ENCODE data around the gene TRIM50.
"Not testable (repeated sequence)": the region's sequence is repeated elsewhere in the genome, so short reads cannot be mapped to it uniquely, and the experiment has no call there.

The TRIM50 gene

GRCh38 chr7:73327922-73328321, at the start of gene TRIM50, which contains the start of gene FKBP6:
Gene TRIM50, minus strand, starts transcription at chr7:73328082. Its CDS starts 3,295 bp downstream, at chr7:73324787.
Gene FKBP6, plus strand, starts transcription at chr7:73328161. Its CDS starts 268 bp downstream, at chr7:73328429.
- DNase-seq (ENCODE audit: low spot score) = not testable (repeated sequence)

- DNase-seq (ENCODE audit: low spot score) = no peak
Measured at GRCh38 chr7:73376671-73377412, 49.0 kb upstream of the TRIM50 start.

GRCh38 chr7:73376262-73376661, 48.4 kb upstream of the TRIM50 start:
- not testable (repeated sequence) for DNase-seq (ENCODE audit: low spot score)

- no peak for DNase-seq (ENCODE audit: low spot score)
Measured at GRCh38 chr7:73373741-73374140, 45.9 kb upstream of the TRIM50 start.

GRCh38 chr7:73369622-73370021, 41.7 kb upstream of the TRIM50 start:
- no peak for DNase-seq (ENCODE audit: low spot score)

- no peak for DNase-seq (ENCODE audit: low spot score)
Measured at GRCh38 chr7:73369009-73369408, 41.1 kb upstream of the TRIM50 start.

- no peak for DNase-seq (ENCODE audit: low spot score)
Measured at GRCh38 chr7:73366990-73367389, 39.1 kb upstream of the TRIM50 start.

- no peak for DNase-seq (ENCODE audit: low spot score)
Measured at GRCh38 chr7:73366127-73366526, 38.2 kb upstream of the TRIM50 start.

- no peak for DNase-seq (ENCODE audit: low spot score)
Measured at GRCh38 chr7:73364006-73364728, 36.3 kb upstream of the TRIM50 start.

- DNase-seq (ENCODE audit: low spot score) = no peak
Measured at GRCh38 chr7:73363225-73364005, 35.5 kb upstream of the TRIM50 start.

GRCh38 chr7:73360590-73360989, 32.7 kb upstream of the TRIM50 start:
- not testable (repeated sequence) for DNase-seq (ENCODE audit: low spot score)

GRCh38 chr7:73359746-73360375, 32.0 kb upstream of the TRIM50 start:
- no peak for DNase-seq (ENCODE audit: low spot score)

- DNase-seq (ENCODE audit: low spot score) = no peak
Measured at GRCh38 chr7:73359306-73359705, 31.4 kb upstream of the TRIM50 start.

- DNase-seq (ENCODE audit: low spot score) = no peak
Measured at GRCh38 chr7:73358590-73359275, 30.9 kb upstream of the TRIM50 start.

- no peak for DNase-seq (ENCODE audit: low spot score)
Measured at GRCh38 chr7:73356159-73356558, 28.3 kb upstream of the TRIM50 start.

GRCh38 chr7:73354821-73355220, 26.9 kb upstream of the TRIM50 start:
- no peak for DNase-seq (ENCODE audit: low spot score)

GRCh38 chr7:73354196-73354595, 26.3 kb upstream of the TRIM50 start:
- DNase-seq (ENCODE audit: low spot score) = no peak

GRCh38 chr7:73353243-73353642, 25.4 kb upstream of the TRIM50 start:
- no peak for DNase-seq (ENCODE audit: low spot score)

- DNase-seq (ENCODE audit: low spot score) = no peak
Measured at GRCh38 chr7:73352784-73353183, 24.9 kb upstream of the TRIM50 start.

- DNase-seq (ENCODE audit: low spot score) = no peak
Measured at GRCh38 chr7:73351447-73352167, 23.7 kb upstream of the TRIM50 start.
